Motor neuron (in vitro differentiated cells): ENCODE data around the gene HSD17B2. TPM values are rescaled to one million over a fixed set of nuclear protein-coding genes. Genes with fewer than 3 reads are reported as not detected.

ENCODE experiments used
- total RNA-seq, 8 experiments: library from RNA; unstranded; fragments of 300-600 nt; gene quantifications; 2 replicates each; pipeline versions ENCODE4 v1.2.3 to v1.2.4, GENCODE V29; 2022

HSD17B2 gene
- total RNA-seq, 8 experiments from 2014 or later: 0.11 to 0.95 (median 0.24) TPM

Other genes with a start within 250 kb of the HSD17B2 start
- under 1 TPM; under 0.01 to 0.38 (median 0.05) TPM for gene SDR42E1, start 23.8 kb upstream of the HSD17B2 start, total RNA-seq
- 10 to 100 TPM; 24.5 to 37.6 (median 32.4) TPM for gene MPHOSPH6, start 135.0 kb downstream of the HSD17B2 start, total RNA-seq